HG03139 (cell line): Measurements from ENCODE around the gene TMEFF2.

Source experiments
- ATAC-seq: cut with Tn5 transposase; IDR thresholded peaks from one replicate; pipeline ENCODE4 v1.9.1; 2021; ENCODE audit not compliant: unreplicated experiment

TMEFF2 gene

DNA sequence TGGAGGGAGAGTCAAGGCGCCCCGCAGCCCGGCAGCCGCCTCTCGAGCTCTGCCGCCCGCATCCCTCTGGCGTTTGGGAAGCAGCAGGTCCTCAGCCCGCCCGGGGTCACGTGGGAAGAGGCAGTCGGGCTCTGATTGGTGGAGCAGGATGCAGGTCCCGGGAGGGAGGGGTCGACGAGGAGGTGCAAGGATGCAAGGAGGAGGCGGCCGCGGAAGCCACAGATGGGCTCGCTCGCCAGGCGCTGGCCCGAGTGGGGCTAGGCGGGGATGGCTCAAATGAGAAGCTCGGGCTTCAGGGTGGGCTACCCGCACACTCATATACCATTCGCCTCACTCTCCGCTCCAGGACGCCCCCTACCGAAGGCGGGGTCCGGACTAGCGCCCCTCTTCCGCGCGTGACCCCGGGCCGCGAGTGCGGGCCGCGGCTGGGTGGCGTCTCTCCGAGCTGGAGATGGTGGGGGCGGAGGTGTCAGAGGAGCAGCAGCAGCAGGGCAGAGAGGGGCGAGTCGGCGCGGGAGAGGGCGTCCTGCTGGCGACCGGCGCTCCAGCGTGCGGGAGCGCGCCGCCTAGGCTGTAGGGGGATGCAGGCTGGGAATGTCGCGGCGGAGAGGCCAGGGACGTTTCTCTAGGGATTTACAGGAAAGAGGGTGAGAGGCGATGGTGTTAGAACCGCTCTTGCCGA is at the start of gene TMEFF2:
Gene TMEFF2 (minus strand): TSS at position 68 of the 682 bp plus-strand sequence. CDS start 409 bp downstream, outside the sequence.
- ATAC-seq = peak; percentile 68

DNA sequence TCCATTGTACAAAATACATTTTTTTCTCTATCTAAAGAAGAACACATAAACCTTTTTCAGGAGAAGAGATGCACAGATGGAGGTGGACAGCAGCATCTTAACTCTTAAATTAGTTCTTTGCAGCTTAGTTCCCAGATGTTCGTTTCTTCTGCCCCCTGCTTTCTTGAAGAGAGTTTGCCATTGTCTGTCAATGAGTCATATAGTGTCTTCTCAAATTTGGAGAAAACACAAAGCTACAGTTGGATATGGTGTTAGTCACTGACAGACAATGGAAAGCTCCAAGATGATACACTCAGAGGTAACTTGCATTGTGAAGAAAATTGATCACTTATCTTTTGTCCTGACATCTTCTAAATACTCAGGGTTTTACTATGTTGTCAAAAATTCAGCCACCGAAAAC is 48.8 kb upstream of the TMEFF2 start:
- ATAC-seq = no peak

DNA sequence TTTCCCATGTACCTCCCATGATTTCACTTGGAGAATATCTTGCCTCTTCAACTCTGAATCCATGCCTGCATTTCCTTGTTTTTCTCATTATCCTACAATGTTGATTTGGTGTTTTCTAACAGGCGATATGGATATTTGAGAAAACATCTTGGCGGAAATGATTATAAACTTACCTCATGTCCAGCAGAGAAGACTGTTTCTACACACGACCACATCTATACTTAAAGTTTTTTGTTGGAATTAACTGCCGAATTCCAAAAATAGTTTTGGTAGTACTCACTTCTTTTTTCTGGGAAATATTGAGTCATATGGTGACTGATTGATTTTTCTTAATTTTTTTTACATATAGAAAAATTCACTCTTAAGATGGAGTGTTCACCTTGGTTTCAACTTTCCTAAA is 41.4 kb upstream of the TMEFF2 start:
- no peak for ATAC-seq

DNA sequence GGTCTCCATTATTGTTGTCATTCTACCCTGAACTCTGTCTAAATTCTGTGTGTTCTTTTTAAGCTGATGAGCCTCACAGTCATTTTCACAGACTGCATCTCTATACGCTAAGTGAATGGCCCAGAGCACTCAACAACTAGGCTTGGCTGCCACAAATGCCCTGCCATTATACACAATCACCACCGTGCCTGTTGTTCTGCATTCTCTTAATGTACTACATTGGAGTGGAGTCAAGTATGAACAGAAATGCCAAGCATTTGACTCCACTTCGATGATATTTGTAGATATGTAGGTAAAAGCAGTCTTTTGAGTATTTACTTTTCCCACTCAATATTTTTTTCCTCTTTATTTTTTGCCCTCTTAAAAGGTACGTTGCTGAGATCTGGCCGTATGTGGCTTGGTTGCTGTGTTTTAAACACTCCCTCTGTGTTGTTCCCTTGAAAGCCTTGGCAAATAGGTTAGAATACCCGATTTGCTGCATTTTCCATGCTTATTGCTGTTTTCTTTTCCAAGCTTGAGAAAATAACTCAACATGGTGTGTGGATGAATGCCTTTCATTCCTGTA is 36.2 kb upstream of the TMEFF2 start:
- no peak for ATAC-seq

- no peak for ATAC-seq
Measured at GRCh38 chr2:192228685-192229084, 34.0 kb upstream of the TMEFF2 start.

DNA sequence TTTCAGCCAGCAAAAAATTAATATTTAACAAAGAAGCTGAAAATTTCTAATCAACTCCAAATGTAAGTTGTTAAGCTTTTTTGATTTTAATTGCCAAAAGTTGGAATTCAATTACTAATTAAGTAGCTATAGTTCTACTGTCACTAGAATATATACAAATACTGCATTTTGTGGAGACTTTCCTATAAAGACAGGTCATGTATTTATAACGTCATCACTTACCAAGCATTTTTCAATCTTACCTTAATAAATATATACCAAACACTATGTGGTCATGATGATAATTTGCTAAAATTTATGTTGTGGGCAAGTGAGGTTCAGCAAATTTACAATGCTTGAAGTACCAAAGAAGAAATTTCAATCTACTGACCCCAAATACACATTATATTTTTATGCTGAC is 24.2 kb upstream of the TMEFF2 start:
- ATAC-seq = no peak

DNA sequence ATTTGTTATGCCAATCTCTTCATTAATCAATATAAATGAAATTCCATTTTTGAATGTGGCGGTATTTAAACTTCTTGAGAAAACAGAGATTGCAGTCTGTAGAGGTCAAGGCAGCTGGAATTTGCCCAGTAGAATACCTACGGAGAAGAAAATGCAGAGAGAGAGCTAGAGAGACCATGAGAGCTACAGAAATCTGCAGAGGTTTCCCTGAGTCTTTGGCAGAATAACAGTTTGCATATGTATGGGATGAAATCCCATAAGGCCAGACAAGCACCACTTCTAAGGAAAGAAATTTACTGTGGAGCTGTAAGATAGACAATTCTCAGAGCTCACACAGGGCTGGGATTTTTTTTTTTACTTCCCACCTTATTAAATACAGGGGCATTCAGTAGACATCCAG is 23.6 kb upstream of the TMEFF2 start:
- no peak for ATAC-seq

- no peak for ATAC-seq
Measured at GRCh38 chr2:192216336-192216735, 21.6 kb upstream of the TMEFF2 start.

DNA sequence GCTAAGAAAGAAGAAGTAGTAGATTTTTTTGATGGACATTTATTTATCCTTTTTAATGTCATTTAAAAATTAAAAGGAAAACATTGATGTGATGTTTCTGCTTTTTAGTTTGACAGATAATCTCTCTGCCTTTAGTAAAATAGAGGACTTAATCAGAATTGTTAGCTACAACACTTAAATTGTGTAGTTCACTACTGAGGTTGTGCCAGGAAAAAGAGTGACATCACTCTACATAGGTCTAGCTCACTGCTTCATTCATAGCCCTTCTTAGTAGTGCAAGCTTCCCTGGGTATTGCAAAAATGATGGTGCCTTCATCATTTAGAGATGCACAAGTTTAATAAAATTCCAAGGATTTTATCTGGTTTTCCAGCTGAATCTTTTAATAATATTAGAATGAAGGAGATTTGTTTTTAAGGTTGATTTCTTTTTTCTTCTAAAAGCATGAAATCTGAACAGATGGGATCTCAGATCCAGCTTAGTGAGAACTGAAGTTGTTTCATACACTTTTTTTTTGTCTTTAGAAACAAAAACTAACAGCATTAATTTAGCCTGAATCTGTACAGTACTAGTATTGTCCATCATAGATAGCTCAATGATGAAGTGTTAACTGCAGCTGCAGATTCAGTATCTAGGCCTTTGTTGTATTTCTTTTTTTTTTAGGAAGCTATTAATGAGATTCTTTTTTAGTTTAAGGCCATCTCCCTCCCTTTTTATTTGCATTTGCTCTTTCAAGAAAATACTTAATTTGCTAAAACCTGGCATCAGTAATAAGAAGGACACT is 20.6 kb upstream of the TMEFF2 start:
- no peak for ATAC-seq

- ATAC-seq = no peak
Measured at GRCh38 chr2:192208848-192209247, 14.1 kb upstream of the TMEFF2 start.

DNA sequence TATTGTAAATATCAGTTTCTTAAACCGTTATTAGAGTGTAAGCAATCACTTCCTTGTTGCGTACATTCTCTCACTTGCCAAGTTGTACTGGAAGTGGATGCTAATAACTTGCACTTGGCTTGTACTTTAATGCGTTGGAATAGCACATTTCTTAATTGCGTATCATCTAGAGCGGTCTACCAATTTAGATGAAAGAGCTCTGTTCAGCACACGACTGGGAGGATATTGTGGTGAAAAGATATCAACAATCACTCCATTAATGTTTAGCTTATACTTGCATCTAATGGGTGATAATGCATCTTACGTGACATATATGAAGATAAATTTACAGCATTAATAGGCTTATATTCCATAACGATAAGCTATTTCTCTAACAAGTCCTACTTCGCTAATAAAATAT is 11.7 kb upstream of the TMEFF2 start:
- no peak for ATAC-seq

DNA sequence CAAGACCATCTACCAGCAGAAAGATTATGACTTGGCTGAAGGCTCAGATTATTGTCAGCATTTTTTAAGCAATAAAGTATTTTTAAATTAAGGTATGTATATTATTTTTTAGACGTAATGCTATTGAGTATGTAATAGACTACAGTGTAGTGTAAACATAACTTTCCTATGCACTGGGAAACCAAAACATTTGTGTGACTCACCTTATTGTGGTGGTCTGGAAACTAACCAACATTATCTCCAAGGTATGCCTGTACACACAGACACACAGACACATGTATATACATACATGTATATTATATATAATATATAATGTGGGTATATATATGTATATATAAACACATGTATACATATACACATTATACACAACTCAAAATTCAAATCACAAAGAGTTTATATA is 9.1 kb upstream of the TMEFF2 start:
- ATAC-seq = no peak

- no peak for ATAC-seq
Measured at GRCh38 chr2:192202373-192202772, 7.6 kb upstream of the TMEFF2 start.

DNA sequence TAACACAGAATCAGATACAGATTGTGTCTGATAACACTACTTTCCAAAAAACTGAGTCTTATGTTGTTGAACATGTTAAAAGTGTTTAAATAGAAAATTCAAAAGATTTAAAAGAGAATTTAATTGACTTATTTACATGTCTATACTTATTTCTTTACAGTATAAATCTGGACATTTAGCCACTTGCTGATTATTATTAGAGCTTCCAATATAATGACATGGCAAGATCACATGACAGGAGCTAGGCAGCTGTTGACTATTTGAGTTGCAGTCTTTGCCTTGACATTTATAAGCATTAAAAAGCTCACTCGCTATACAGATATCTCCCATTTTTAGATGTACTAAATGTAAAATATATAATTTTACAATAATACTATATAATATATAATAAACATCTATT is 6.4 kb upstream of the TMEFF2 start:
- no peak for ATAC-seq

GRCh38 chr2:192197357-192197756 is 2.6 kb upstream of the TMEFF2 start:
- ATAC-seq = no peak

GRCh38 chr2:192196421-192197194 is 1.9 kb upstream of the TMEFF2 start:
- ATAC-seq = no peak

GRCh38 chr2:192195548-192196418 is 1.1 kb upstream of the TMEFF2 start:
- peak; percentile 25 for ATAC-seq

DNA sequence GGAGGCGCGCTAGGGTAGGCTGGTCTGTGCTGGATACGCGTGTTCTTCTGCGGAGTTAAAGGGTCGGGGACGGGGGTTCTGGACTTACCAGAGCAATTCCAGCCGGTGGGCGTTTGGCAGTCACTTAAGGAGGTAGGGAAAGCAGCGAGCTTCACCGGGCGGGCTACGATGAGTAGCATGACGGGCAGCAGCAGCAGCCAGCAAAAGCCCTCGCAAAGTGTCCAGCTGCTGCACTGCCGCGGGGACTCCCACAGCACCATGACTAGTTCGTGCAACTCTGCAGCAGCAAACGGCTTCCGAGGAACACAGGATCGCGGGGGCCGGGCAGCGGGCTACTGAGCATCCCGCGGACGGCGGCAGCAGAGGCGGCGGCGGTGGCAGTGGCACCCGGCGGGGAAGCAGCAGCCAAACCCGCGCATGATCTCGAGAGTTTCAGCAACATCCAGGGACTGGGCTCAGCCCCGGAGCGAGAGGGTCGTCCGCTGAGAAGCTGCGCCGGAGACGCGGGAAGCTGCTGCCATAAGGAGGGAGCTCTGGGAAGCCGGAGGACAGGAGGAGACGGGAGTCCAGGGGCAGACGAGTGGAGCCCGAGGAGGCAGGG is 368 bp downstream of the TMEFF2 start:
- peak; percentile 18 for ATAC-seq

DNA sequence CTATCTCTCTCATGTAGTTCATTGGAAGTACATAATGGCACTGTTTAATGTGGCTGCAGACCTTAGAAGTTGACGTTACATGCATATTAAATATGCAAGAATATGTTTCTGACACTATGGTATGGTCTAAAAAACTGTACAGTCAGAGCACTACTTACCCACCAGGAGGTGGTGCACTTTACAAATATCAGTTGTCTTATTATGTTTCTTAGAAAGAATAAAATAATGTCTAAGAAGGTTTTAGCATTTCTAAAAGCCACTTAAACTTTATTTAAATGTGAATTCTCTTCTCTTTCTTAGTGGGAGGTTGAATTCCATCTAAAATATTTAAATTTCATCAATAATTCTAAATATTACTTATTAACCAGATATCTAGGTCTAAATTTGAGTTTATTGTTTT is 4.3 kb downstream of the TMEFF2 start:
- ATAC-seq = no peak

GRCh38 chr2:192186806-192187205 is 7.9 kb downstream of the TMEFF2 start:
- ATAC-seq = no peak
